Chondrocyte (in vitro differentiated cells): ENCODE measurements around the gene THAP6. TPM values are rescaled to one million over a fixed set of nuclear protein-coding genes. Genes with fewer than 3 reads are reported as not detected.

Source experiments
- DNase-seq: peaks from one replicate; pipeline ENCODE4 v3.0.0; 2021; ENCODE audit warnings: mixed read lengths, low spot score
- H3K27ac Mint-ChIP-seq: one replicate; pipeline ENCODE4 v1.8.0; 2021; ENCODE audit warnings: mild to moderate bottlenecking, moderate library complexity, mixed read lengths; ENCODE audit not compliant: unreplicated experiment
- H3K27me3 Mint-ChIP-seq: 2 replicates; pipeline ENCODE4 v1.8.0; 2021; ENCODE audit warnings: low read depth, mixed read lengths
- H3K36me3 Mint-ChIP-seq: 2 replicates; pipeline ENCODE4 v1.8.0; 2021; ENCODE audit warnings: low read depth, mixed read lengths
- H3K4me1 Mint-ChIP-seq: 2 replicates; pipeline ENCODE4 v1.8.0; 2021; ENCODE audit warnings: low read depth, mild to moderate bottlenecking, mixed read lengths
- H3K4me3 Mint-ChIP-seq: one replicate; pipeline ENCODE4 v1.8.0; 2021; ENCODE audit warnings: mild to moderate bottlenecking, moderate library complexity, mixed read lengths; ENCODE audit not compliant: unreplicated experiment
- H3K9me3 Mint-ChIP-seq: 2 replicates; pipeline ENCODE4 v1.8.0; 2021; ENCODE audit warnings: low read depth, mixed read lengths
- long read RNA-seq: library from polyadenylated mRNA; stranded (forward); transcript quantifications from one replicate; pipeline ENCODE4 v2.0.0, GENCODE V29; 2021
- total RNA-seq: library from RNA; stranded (reverse); gene quantifications from 3 replicates; pipeline ENCODE4 v1.2.1, GENCODE V29; 2021
- TF ChIP-seq, protein P1 (sequence below): fragments of 200-600 bp; sonication (generic); IDR thresholded peaks from 2 replicates; pipeline ENCODE4 v1.5.0; 2021; ENCODE audit warnings: antibody characterized with exemption, mild to moderate bottlenecking, moderate library complexity

The THAP6 gene, protein sequence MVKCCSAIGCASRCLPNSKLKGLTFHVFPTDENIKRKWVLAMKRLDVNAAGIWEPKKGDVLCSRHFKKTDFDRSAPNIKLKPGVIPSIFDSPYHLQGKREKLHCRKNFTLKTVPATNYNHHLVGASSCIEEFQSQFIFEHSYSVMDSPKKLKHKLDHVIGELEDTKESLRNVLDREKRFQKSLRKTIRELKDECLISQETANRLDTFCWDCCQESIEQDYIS
- total RNA-seq: 12.9 to 13.2 TPM (median 13.2 TPM) in 3 replicates
- long read RNA-seq, transcript THAP6-201 (5 exons, 3,549 nt): major isoform, 13 of 30 reads
- long read RNA-seq, partial matches to known transcripts: 0 of 30 reads
- long read RNA-seq, other reads (novel, unspliced or antisense): 11 of 30 reads

DNA sequence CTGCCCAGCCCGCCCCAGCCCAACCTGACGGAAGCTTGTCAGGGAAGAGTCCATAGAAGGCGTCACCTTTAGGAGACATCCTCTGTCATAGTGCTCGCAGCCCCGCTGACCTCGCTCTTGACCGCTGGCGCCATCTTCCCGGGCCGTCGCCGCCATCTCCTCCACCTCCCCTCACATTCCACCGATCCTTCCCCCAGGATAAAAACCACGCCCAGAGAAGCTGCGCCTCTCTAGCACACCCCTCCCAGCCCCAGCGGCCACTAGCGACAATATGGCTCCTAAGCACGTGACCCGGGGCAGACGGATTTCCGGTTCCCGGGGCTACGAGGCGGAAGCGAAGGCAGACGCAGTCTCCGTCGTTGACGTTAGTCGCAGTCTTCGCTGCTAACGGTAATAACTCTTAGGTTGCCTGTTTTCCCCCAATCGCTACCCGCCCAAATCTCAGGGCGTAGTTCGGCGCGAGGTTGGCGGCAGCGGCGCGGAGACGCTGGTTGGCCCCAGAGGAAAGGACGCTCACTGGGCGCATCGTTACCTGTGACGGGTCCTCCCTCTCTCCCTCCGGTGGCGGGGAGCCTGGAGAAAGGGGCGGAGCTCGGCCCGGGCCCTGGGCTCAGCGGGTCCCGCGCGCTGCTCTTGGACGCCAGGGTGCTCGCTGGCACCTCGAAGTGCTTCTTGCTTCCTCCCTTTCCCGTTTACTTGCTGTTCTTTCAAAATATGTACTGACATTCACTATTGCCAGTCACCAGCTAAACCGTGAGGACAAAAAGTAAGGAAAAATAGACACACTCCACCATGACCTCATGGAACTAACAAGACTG is at the start of gene THAP6, which contains the start of gene RCHY1:
THAP6 (plus strand) TSS at position 343 of the 818 bp plus-strand sequence. CDS start 980 bp downstream, outside the sequence.
RCHY1 (minus strand) TSS at position 273 of the 818 bp plus-strand sequence; CDS start at position 156, 117 bp downstream.
- Mint-ChIP-seq H3K27me3 (no peaks in the 10 kb centered on the region), H3K9me3 (no peaks in the 10 kb centered on the region), H3K36me3 (peaks cover 14% of the 10 kb centered on the region), H3K4me1 (peaks cover 25% of the 10 kb centered on the region), H3K27ac (peak within 1 kb of the TSS; percentile 97), H3K4me3 (peak within 1 kb of the TSS; percentile 93)
- TF ChIP-seq, protein P1, sequence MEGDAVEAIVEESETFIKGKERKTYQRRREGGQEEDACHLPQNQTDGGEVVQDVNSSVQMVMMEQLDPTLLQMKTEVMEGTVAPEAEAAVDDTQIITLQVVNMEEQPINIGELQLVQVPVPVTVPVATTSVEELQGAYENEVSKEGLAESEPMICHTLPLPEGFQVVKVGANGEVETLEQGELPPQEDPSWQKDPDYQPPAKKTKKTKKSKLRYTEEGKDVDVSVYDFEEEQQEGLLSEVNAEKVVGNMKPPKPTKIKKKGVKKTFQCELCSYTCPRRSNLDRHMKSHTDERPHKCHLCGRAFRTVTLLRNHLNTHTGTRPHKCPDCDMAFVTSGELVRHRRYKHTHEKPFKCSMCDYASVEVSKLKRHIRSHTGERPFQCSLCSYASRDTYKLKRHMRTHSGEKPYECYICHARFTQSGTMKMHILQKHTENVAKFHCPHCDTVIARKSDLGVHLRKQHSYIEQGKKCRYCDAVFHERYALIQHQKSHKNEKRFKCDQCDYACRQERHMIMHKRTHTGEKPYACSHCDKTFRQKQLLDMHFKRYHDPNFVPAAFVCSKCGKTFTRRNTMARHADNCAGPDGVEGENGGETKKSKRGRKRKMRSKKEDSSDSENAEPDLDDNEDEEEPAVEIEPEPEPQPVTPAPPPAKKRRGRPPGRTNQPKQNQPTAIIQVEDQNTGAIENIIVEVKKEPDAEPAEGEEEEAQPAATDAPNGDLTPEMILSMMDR: peak; percentile 30
- peak; percentile 95 for DNase-seq

DNA sequence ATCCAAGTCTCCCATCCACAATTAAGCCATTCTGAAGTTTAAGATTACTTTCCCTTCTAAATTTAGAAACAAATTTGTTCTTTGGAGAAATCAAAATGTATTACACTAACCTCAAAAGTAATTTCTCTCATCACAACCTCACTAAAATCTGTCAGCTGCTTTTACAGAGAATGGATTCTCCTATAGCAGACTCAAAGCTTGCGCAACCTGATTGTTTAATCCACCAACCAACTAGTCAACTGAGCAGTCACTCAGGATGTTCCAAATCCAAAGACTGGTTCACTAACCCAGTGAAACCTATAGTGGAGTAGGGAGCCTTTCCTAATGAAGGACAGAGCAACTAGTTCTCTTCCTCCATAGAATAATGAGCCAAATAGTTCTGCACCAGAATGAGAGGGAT is 44.4 kb upstream of the THAP6 start:
- H3K4me1 Mint-ChIP-seq: no peaks in the 10 kb centered on the region
- H3K4me3 Mint-ChIP-seq: no peak overlapping the region
- no peaks in the 10 kb centered on the region for H3K27me3 Mint-ChIP-seq
- TF ChIP-seq, protein P1: no peak
- H3K27ac Mint-ChIP-seq: no peak overlapping the region
- H3K36me3 Mint-ChIP-seq: peaks cover 2% of the 10 kb centered on the region
- peaks cover 6% of the 10 kb centered on the region for H3K9me3 Mint-ChIP-seq
- DNase-seq: no peak

DNA sequence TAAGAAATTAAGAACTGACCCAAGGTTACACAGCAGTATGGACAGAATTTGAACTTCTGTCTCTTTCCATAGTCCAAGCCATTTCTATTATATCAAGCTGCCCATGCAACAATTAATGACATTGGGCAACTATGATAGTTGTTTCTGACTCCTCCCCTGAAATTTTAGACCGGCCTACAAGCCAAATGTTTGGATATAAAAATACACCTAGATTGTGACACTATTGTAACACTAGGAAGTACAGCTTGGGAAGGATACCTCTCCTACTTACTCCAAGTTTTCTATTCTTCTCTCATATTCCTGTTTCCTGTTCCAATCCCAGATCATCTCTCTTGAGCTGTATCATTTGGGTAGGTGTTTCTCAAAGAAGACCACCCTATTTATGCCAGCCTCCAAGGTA is 43.5 kb upstream of the THAP6 start:
- TF ChIP-seq, protein P1: no peak
- Mint-ChIP-seq H3K36me3 (peaks cover 2% of the 10 kb centered on the region), H3K4me3 (no peak overlapping the region), H3K27ac (no peak overlapping the region), H3K27me3 (no peaks in the 10 kb centered on the region), H3K9me3 (peaks cover under 1% of the 10 kb centered on the region), H3K4me1 (no peaks in the 10 kb centered on the region)
- DNase-seq: no peak

DNA sequence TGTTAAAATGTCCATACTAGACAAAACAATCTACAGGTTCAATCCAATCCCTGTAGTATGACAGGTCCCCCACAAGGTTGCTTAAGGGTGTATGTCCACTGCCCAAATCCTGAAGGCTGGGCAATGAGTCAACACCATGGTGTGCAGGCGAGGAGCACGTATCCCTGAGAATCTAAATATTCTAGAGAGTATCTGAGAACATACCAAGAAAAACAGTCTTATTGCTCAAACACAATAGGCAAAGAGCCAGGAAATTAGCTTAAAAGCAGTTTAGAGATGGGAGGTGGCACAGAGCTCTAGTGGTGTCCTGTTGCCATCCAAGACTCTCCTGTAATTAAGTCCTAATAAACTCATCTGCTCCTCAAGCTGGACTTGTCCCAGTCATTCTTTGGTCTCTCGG is 37.1 kb upstream of the THAP6 start:
- H3K9me3 Mint-ChIP-seq: peaks cover 6% of the 10 kb centered on the region
- DNase-seq: no peak
- H3K27me3 Mint-ChIP-seq: no peaks in the 10 kb centered on the region
- H3K4me1 Mint-ChIP-seq: no peaks in the 10 kb centered on the region
- no peak overlapping the region for H3K4me3 Mint-ChIP-seq
- H3K27ac Mint-ChIP-seq: no peak overlapping the region
- TF ChIP-seq, protein P1: no peak
- peaks cover 34% of the 10 kb centered on the region for H3K36me3 Mint-ChIP-seq

DNA sequence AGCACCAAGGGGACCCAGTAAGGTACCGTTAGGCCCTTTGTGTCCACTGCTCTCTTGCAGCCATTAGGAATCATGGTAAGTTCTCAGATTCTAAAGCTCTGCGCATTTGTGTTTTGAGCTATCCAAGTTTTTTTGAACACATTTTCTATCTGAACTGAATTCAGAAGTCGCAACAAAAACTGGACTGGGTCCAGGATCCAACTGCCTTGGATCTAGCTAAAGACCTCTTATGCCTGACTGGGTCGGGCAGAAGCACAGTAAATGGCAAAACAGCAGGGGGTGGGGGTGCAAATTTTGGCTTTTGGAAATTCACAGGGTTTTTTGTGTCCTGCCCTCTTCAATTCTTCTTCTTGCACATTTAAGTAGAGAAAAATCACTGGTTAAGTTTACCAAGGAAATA is 30.1 kb upstream of the THAP6 start:
- no peak overlapping the region for H3K4me3 Mint-ChIP-seq
- TF ChIP-seq, protein P1: no peak
- H3K9me3 Mint-ChIP-seq: no peaks in the 10 kb centered on the region
- H3K4me1 Mint-ChIP-seq: no peaks in the 10 kb centered on the region
- no peak for DNase-seq
- H3K27me3 Mint-ChIP-seq: no peaks in the 10 kb centered on the region
- H3K27ac Mint-ChIP-seq: no peak overlapping the region
- H3K36me3 Mint-ChIP-seq: peaks cover 21% of the 10 kb centered on the region
